Measurements from ENCODE around the gene SMARCB1. TPM values are rescaled to one million over a fixed set of nuclear protein-coding genes. Genes with fewer than 3 reads are reported as not detected.

The SMARCB1 gene
- total RNA-seq, 4 donors from 2014 or later: 37.8 to 61.0 (median 47.7) TPM

DNA sequence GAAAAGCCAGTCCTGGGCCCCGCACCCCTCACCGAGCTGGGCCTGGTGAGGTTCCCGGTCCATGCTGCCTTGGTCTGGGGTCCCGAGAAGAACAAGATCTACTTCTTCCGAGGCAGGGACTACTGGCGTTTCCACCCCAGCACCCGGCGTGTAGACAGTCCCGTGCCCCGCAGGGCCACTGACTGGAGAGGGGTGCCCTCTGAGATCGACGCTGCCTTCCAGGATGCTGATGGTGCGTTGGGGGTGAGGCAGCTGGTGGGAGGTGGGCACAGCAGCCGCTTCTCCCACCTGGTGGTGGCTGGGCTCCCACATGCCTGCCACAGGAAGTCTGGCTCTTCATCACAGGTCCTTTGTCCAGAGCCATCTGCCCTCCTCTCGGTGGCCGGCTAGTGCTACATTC, 4.5 kb upstream of the SMARCB1 start:
- no peaks in the 10 kb centered on the region for H3K36me3 ChIP-seq
- no peak overlapping the region for H3K27ac ChIP-seq
- WGBS, 2 donors: 73 to 84% methylated on average over 3 to 7 of the region's 16 CpGs
- DNase-seq: no peak
- TF ChIP-seq CTCF (IDR thresholded peaks at IDR 0.05) (no peak), POLR2A (IDR thresholded peaks at IDR 0.05) (no peak)
- no peaks in the 10 kb centered on the region for H3K27me3 ChIP-seq
- H3K4me1 ChIP-seq: peaks cover 11 to 37% (median 19%) of the 10 kb centered on the region in 3 donors
- H3K9me3 ChIP-seq: no peaks in the 10 kb centered on the region
- intact Hi-C loops (cut with DNase I): no loop called here
- no peak overlapping the region for H3K4me3 ChIP-seq

- no peak for DNase-seq
These were observed 4.1 kb upstream of the SMARCB1 start for GRCh38 chr22:23782703-23783102.

DNA sequence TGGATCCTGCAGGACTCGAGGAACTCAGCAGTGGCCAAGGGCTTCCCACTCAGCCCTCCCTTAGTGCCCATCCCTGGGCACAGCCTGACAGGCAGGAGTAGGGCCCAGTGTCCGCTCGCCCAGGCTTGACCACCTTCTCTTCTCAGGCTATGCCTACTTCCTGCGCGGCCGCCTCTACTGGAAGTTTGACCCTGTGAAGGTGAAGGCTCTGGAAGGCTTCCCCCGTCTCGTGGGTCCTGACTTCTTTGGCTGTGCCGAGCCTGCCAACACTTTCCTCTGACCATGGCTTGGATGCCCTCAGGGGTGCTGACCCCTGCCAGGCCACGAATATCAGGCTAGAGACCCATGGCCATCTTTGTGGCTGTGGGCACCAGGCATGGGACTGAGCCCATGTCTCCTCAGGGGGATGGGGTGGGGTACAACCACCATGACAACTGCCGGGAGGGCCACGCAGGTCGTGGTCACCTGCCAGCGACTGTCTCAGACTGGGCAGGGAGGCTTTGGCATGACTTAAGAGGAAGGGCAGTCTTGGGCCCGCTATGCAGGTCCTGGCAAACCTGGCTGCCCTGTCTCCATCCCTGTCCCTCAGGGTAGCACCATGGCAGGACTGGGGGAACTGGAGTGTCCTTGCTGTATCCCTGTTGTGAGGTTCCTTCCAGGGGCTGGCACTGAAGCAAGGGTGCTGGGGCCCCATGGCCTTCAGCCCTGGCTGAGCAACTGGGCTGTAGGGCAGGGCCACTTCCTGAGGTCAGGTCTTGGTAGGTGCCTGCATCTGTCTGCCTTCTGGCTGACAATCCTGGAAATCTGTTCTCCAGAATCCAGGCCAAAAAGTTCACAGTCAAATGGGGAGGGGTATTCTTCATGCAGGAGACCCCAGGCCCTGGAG, 3.3 kb upstream of the SMARCB1 start:
- Histone ChIP-seq H3K36me3 (no peaks in the 10 kb centered on the region), H3K4me1 (peaks cover 15 to 45% (median 27%) of the 10 kb centered on the region in 3 donors), H3K27ac (no peak overlapping the region), H3K27me3 (no peaks in the 10 kb centered on the region), H3K9me3 (no peaks in the 10 kb centered on the region), H3K4me3 (no peak overlapping the region)
- intact Hi-C loops (cut with DNase I): no loop called here
- no peak for TF ChIP-seq CTCF (IDR thresholded peaks at IDR 0.05)
- TF ChIP-seq POLR2A (IDR thresholded peaks at IDR 0.05): no peak
- no peak for DNase-seq
- WGBS, 2 donors: 88 to 94% methylated on average over 3 of the region's 15 CpGs

More at GRCh38 chr22:23782703-23783102, 4.1 kb upstream of the SMARCB1 start:
- Histone ChIP-seq H3K27ac (no peak overlapping the region), H3K4me3 (no peak overlapping the region), H3K36me3 (no peaks in the 10 kb centered on the region), H3K4me1 (peaks cover 11 to 39% (median 19%) of the 10 kb centered on the region in 3 donors), H3K27me3 (no peaks in the 10 kb centered on the region), H3K9me3 (no peaks in the 10 kb centered on the region)
- no peak for TF ChIP-seq POLR2A (IDR thresholded peaks at IDR 0.05)
- TF ChIP-seq CTCF (IDR thresholded peaks at IDR 0.05): no peak
- 100% methylated on average over 1 of the region's 1 CpG; no CpG with 5 or more reads in 1 of the 2 donors for WGBS, 2 donors
- intact Hi-C loops (cut with DNase I): no loop called here

- 61 to 62% methylated on average over 7 to 8 of the region's 8 CpGs for WGBS, 2 donors
- no peak overlapping the region for H3K27ac ChIP-seq
- no peaks in the 10 kb centered on the region for H3K36me3 ChIP-seq
- TF ChIP-seq POLR2A (IDR thresholded peaks at IDR 0.05) (no peak), CTCF (IDR thresholded peaks at IDR 0.05) (no peak)
- H3K4me1 ChIP-seq: peaks cover 15 to 53% (median 35%) of the 10 kb centered on the region in 3 donors
- H3K27me3 ChIP-seq: no peaks in the 10 kb centered on the region
- H3K9me3 ChIP-seq: no peaks in the 10 kb centered on the region
- intact Hi-C loops (cut with DNase I): no loop called here
- DNase-seq: no peak
- no peak overlapping the region for H3K4me3 ChIP-seq
These were observed 2.5 kb upstream of the SMARCB1 start for GRCh38 chr22:23784215-23784732.

DNA sequence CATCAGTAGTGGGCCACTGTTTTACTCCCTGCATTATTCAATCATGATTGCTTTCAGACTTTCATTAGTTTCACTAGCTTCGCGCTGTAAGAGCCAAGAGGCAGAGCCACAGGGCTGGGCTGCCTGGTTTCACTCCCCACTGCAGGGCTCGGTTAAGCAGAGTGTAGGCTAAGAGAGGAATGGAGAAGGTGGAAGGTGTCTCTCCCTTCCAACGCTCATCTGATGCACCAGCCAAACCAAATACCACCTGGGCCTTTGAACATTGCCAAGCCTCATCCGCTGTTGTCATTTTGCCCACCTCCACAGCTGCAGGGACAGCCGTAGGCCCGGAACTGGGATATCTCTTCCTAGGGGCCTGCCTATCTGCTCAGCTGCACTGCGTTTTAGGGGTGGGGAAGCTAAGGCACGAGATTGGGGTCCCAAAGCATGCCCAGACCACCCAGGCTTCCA, 480 bp upstream of the SMARCB1 start:
- TF ChIP-seq CTCF (IDR thresholded peaks at IDR 0.05): no peak
- no peak for TF ChIP-seq POLR2A (IDR thresholded peaks at IDR 0.05)
- 28 to 36% methylated on average over 4 to 9 of the region's 9 CpGs for WGBS, 2 donors
- Histone ChIP-seq H3K27ac (peak overlapping the region; percentile 98 to 100 (median 98)), H3K4me3 (peak overlapping the region; percentile 75 to 96 (median 84)), H3K9me3 (no peaks in the 10 kb centered on the region), H3K36me3 (peaks cover 0 to 10% (median 0%) of the 10 kb centered on the region in 3 donors), H3K4me1 (peaks cover 15 to 67% (median 33%) of the 10 kb centered on the region in 3 donors), H3K27me3 (no peaks in the 10 kb centered on the region)
- intact Hi-C loops (cut with DNase I): no loop called here
- no peak for DNase-seq
